NCI-H69 (cell line): ENCODE data around the gene ZNF565.
"Not testable (repeated sequence)": the region's sequence is repeated elsewhere in the genome, so short reads cannot be mapped to it uniquely, and the experiment has no call there.

ENCODE experiments used
- DNase-seq: peaks from one replicate; lab custom pipeline; 2025; lab: John Stamatoyannopoulos, UW

Gene ZNF565

DNA sequence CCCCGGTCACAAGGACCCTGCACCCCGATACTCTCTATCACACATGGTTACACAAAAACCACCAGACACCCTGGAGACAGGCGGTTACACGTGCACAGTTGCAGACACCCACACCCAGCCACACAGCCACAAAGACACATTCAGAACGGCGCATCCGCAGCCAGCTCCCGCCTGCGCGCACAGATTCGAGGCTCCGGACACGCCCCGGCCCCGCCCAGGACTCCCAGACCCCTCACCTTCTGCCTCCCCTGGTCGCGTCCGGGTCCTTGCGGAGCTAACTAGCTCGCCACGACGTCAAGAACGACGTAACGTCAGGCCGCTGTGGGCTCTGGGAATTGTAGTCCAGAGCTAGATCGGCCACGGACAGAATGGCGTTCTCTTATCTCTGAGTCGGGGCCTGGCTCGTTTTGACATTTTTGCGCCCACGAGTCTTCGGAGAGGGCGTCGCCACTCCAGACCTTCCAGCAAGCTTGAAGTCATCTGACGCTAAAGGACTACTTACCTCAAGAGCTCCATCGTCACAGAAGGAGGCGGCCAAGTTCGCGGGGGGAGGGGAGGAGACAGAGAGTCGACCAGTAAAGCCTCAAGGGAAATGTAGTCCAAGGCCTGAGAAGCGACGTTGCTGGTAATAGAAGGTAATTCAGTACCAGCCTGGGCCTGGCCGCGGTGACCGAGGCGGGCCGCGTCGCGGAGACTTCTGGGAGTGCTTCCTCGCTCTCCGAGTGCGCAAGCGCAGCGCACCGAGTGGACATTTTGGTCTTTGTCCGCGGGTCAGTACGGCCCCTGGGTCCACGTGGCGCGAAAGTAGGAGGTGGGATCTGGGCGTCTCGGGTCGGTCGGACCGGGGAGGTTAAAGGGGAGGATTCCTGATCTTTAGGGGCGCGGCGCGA lies at the start of gene ZNF565, which contains the start of gene ZNF146:
ZNF565 (minus strand) TSS at position 280 of the 890 bp plus-strand sequence. CDS start 12,680 bp downstream, outside the sequence.
ZNF146 (plus strand) TSS at position 721 of the 890 bp plus-strand sequence. CDS start 21,335 bp downstream, outside the sequence.
- DNase-seq, result peak; percentile 100

GRCh38 chr19:36259211-36259610 lies 44.7 kb upstream of the ZNF565 start:
- no peak for DNase-seq

DNA sequence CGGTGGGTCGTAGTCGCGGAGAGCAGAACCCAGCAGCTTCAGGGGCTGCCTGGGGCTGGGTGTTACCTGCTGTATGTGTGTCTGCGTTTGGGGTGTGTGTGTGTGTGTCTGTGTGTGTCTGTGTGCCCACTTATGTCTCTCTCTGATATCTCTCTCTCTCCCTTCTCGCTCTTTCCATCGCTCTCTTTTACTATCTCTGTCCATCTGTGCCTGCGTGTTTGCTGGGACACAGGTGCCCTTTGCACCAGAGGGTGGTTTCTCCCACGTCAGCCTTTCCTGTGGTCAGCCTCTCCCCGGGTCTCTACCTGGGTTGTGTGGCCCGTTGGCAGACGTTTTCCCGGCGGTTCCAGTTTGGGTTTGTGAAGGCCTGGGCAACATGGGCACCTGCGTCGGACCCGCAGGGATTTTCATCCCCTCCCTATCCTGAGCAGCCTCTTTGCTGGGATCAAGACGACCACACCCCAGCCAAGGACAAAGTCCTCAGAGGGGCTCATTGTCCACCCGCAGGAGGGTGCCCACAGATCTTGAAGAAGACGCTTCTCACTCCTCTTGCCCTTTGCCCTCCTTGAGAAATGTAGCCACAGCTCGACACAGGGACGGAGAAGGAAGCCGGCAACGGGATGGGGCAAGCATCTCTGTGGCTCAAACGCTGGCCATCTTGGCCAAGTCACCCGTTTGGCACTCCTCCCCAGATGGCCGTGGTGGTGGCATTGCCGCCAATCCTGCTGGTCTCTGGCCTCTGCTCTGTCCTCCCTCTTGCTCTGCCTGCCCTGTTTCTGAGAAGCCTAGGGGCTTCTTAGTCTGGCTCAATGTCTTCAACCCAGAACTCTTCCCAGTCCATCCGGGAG lies 43.8 kb upstream of the ZNF565 start:
- DNase-seq, result no peak

DNA sequence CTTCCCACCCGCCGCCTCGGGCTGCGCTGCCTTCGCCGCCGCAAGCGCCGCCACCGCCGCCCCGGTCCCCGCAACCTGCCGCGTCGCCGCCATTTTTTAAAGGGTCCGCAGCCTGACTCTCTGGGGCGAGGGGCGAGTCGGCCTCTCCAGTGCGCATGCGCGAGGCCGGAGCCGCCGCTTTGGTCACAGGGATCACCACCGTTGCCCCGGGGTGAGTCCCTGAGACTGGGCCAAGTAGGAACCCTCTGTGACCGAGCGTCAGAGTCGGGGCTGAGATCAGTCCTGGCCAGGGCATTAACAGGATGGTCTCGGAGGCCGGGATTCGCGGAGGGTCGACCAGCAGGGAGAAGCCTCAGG lies 43.0 kb upstream of the ZNF565 start:
- DNase-seq, result no peak

DNA sequence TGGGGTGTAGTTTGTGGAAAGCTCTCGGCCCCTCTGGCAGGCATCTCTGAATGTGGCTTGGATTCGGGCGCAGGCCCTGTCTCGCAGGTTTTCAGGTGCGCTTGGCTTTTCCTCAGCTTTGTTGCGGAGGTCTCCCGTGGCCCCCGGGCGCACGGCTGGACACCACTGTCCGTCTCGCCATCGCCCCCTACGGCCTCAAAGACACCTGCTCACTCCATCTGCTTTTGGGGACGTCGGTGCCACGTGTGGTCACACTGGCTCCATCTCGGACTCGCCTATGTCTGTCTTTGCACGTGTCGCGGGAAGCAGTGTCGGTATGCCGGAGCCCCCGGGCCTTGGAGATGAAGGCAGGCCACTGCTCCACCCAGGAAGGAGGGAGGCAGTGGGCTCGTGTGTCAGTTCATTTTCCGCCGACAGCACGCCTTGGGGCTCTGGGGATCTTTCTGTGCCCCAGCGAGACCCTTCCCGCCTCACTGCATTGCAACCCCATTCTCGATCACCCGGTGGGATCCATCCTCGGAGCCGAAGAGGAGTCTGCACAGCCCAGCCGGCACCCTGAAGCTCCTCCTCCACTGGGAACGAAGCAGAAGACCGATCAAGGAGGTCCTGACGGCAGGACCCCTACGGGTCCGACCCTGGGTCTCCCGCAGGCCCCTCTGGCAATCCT lies 42.5 kb upstream of the ZNF565 start:
- no peak for DNase-seq

- no peak for DNase-seq
Measured at GRCh38 chr19:36256064-36256463, 41.6 kb upstream of the ZNF565 start.

DNA sequence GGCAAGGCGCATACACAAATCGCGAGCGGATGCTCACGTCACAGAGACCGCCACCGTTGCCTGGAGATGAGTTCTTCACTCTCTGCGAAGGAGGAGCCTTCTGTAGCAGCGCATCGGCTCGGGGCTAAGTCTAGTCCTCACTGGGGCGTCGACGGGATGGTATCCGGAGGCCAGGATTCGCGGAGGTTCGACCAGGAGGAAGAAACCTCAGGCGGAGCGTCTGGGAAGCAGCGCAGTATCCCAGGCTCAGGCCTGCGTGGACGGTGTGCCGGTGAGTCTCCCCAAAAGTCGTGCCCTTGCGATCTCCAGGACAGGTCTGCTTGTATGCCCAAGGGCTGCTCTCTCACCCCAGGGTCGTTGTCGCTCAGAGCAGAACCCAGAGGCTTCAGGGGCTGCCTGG lies 40.9 kb upstream of the ZNF565 start:
- DNase-seq, result no peak

DNA sequence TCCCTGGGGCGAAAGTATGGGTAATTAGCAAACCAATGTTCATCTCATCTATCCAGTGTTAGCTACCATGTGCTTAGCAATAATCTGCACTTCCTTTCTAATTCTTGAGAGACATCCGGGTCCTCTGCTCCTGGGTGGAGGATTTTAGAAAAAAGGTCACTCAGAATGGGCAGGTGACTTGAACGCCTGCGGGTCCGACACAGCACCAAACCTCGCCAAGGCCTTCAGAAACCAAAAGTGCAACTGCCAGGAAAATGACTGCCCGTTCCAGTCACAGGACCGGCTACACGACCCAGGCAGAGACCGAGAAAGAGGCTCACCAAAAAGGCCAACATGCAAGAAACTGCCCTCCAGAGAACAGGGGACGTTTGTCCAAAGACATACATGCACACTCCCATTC lies 40.4 kb upstream of the ZNF565 start:
- no peak for DNase-seq

DNA sequence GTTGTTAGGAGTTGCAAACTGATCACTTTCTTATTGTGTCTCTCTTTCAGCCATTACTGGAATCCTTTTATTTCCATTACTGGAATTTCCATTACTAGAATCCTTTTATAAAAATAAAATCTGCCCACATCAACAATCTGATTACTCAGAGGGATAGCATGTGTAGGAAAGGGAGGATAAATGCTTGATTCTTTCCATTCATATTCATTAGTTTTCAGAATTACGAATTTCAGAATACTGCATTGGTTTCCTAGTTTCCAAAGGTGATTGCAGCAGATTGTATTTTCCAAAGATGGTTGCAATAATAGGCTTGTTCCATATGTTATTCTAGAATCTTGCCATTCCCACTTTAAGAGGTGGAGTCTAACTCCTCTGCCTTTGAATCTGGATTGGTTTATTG lies 37.6 kb upstream of the ZNF565 start:
- no peak for DNase-seq

- DNase-seq, result no peak
Measured at GRCh38 chr19:36246006-36246481, 31.6 kb upstream of the ZNF565 start.

GRCh38 chr19:36245210-36246005 lies 30.9 kb upstream of the ZNF565 start:
- no peak for DNase-seq

- no peak for DNase-seq
Measured at GRCh38 chr19:36244066-36244465, 29.6 kb upstream of the ZNF565 start.

DNA sequence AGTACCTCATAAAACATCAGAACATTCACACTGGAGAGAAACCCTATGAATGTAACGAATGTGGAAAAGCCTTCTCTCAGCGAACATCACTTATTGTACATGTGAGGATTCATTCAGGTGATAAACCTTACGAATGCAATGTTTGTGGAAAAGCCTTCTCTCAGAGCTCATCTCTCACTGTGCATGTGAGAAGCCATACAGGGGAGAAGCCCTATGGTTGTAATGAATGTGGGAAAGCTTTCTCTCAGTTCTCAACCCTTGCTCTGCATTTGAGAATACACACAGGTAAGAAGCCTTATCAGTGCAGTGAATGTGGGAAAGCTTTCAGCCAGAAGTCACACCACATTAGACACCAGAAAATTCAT lies 22.5 kb upstream of the ZNF565 start:
- DNase-seq, result no peak

DNA sequence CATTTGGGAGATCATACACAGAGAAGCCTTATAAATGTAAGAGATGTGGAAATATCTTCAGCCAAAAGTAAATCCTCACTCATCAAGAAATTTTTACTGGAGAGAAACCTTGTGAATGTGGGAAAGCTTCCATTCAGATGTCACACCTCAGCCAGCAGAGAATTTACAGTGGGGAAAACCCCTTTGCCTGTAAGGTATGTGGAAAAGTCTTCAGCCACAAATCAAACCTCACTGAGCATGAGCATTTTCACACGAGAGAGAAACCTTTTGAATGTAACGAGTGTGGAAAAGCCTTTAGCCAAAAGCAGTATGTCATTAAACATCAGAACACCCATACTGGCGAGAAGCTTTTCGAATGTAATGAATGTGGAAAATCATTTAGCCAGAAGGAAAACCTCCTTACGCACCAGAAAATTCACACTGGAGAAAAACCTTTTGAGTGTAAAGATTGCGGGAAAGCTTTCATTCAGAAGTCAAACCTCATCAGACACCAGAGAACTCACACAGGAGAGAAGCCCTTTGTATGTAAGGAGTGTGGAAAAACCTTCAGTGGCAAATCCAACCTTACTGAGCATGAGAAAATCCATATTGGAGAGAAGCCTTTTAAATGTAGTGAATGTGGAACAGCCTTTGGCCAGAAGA lies 22.0 kb upstream of the ZNF565 start:
- DNase-seq, result no peak

DNA sequence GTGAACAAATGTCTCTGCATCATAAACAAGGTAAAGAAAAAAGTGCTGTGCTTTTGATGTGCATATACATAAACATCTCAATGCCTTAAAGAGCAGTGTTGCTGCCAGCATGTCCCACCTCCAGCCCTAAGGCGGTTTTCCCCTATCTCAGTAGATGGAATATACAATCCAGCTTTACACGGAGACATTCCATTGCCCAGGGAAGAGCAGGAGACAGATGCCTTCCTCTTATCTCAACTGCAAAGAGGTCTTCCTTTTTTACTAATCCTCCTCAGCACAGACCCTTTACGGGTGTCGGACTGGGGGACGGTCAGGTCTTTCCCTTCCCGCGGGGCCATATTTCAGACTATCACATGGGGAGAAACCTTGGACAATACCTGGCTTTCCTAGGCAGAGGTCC lies 19.2 kb upstream of the ZNF565 start:
- DNase-seq, result not testable (repeated sequence)

DNA sequence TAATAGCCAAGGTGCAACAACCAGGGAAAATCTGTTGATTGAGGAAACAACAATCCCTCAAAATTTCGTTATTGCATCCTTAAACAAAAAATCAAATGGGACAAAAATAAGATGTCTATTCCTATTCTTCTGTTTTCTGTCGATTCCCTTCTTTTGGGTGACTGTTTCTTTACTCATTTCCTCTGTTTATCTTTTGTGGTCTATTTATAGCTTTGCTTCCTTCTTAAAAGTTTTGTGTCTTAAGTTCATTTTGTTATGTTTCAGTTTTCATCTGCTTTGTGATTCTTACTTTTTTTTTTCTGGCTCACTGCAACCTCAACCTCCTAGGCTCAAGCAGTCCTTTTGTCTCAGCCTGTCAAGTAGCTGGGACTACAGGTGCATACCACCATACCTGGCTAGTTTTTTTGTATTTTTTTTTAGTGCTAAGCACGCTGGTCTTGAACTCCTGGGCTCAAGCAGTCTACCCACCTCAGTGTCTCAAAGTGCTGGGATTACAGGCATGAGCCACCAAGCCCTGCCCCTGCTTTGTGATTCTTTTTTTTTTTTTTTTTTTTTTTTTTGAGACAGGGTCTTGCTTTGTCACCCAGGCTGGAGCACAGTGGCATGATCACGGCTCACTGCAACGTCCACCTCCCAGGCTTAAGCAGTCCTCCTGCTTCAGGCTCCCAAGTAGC lies 10.9 kb upstream of the ZNF565 start:
- DNase-seq, result no peak

DNA sequence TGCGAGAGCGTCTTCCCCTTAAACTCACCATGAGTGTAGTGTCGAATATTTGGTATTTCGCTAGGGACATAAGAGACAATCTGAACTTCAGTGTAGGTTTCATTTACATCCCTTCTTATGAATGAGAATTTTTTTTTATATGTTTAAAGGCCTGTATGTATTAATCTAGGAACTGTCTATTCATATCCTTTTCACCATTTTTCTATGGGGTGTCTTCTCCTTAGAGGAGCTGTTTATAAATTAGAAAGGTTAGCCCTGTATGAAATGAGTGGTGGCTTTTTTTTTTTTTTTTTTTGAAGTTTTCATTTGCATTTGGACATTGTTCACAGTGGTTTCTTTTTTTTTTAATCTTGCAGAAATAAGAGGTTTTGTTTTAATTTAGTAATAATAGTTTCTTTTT lies 8.0 kb upstream of the ZNF565 start:
- no peak for DNase-seq

DNA sequence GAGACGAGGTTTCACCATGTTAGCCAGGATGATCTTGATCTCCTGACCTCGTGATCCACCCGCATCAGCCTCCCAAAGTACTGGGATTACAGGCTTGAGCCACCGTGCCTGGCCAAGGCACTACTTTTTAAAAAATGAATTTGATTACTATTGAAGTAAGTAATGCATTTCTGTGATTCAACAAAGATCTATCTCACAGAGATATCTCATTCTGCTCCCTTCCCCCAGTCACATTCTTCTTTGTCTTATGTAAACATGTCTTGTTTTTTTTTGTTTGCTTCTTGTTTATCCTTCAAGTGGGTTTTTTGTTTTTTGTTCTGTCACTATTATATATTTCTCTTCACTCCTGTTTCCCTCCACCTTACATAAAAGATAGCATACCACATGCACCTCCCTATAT lies 7.0 kb upstream of the ZNF565 start:
- DNase-seq, result no peak

DNA sequence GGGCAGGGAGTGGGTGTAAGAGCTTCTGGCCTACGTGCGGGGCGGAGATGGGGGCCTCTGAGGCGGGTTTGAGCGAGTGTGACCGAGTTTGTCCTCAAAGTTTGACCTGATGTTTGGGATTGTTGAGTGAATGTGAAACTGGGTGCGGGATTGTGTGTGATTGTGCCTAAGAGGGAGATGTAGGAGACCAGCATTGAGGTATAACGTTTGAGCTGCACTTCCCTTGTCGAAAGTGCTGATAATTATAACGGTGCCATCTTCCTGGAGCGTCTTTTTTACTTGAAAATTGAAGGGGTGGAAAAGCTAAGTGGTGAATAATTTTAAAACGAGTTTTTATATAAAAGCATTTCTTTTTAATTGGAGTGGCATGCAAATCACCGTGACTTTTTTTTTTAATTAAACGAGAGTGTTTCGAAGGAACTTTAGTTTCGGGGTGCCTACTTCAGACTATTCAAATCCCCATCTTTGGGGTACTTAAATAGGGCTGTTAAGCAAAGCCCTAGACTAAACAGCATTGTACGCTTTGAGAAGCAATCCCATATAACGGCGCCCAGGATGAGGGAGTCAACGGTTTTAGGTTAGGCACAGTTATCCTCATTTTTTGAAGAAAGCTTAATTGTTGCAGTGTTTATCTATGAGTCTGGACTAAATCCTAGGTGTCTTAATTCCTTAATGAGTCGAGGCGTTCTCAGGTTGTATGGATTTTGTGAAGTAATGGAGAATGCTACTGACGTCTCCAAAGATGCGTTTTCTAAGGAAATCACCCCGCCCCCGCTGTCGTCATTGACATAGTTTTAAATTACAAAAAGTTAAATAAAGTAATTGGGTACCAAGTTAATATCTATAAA lies 1.0 kb upstream of the ZNF565 start:
- DNase-seq, result peak; percentile 34
